ENCODE data around the gene TMEM205. TPM values are rescaled to one million over a fixed set of nuclear protein-coding genes. Genes with fewer than 3 reads are reported as not detected.

Gene TMEM205
- total and polyA plus RNA-seq, 2 of the 13 experiments (the other 11 are each of a cell fraction or from before 2014, with no cell fraction given), result 45.5 to 98.7 TPM

DNA sequence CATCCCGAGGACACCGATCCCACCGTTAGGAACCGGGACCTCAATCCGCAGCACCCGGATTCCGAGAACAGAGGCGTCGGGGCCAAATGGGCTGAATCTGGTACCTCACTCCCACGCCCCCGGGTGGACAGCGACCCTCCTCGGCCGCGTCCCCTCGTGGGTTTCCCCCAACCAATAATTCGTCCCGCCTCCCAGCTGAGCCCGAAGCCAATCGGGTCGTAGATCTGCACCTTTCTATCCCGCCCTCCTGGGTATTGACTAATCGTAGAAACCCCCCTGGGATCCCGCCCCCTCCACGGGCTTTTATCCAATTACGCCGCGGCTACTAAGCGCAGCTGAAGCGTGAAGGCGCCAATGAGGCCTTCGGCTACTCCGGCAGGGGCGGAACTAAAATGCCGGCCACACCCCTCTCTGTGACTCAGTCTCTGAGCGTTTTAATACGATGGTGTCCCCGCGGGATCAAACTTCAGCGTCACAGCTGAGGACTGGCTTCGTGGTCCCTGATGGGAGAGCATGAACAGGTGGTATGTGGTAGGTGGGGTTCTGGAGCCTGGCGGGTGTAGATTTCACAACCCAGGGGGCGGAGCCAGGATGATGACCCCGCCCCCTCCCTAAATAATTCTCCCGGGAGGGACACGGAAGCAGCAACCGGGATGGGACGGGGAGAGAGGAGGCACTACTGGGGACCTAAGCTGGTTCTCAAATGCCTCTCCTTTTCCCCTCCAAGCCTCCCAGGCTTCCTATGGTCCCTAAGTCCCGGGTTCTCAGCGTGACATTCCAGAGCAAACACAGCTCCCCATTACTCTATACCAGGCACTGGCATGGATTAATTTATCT is at the start of gene TMEM205, which contains the start of gene CCDC159 (continued):
- TF ChIP-seq ARID5B (CRISPR knock-in tag; IDR thresholded peaks at IDR 0.05), result peak; percentile 17; the same call in 1 of the 2 replicates
- peak; percentile 91 for TF ChIP-seq FOSL2 (CRISPR knock-in tag; IDR thresholded peaks at IDR 0.05)
- TF ChIP-seq FOSL1 (CRISPR knock-in tag; IDR thresholded peaks at IDR 0.05; ENCODE audit: borderline replicate concordance), result no peak
- TF ChIP-seq ZNF589 (CRISPR knock-in tag; conservative IDR thresholded peaks at IDR 0.05), result no peak
- TF ChIP-seq, protein P1, sequence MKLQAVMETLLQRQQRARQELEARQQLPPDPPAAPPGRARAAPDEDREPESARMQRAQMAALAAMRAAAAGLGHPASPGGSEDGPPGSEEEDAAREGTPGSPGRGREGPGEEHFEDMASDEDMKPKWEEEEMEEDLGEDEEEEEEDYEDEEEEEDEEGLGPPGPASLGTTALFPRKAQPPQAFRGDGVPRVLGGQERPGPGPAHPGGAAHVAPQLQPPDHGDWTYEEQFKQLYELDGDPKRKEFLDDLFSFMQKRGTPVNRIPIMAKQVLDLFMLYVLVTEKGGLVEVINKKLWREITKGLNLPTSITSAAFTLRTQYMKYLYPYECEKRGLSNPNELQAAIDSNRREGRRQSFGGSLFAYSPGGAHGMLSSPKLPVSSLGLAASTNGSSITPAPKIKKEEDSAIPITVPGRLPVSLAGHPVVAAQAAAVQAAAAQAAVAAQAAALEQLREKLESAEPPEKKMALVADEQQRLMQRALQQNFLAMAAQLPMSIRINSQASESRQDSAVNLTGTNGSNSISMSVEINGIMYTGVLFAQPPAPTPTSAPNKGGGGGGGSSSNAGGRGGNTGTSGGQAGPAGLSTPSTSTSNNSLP (IDR thresholded peaks at IDR 0.05; ENCODE audit: low read depth, low read length), result peak; percentile 33; the same call in 1 of the 2 replicates
- no peak for TF ChIP-seq SYNCRIP (IDR thresholded peaks at IDR 0.05; ENCODE audit: insufficient read depth, low read depth, low read length)
- TF ChIP-seq, protein P2, sequence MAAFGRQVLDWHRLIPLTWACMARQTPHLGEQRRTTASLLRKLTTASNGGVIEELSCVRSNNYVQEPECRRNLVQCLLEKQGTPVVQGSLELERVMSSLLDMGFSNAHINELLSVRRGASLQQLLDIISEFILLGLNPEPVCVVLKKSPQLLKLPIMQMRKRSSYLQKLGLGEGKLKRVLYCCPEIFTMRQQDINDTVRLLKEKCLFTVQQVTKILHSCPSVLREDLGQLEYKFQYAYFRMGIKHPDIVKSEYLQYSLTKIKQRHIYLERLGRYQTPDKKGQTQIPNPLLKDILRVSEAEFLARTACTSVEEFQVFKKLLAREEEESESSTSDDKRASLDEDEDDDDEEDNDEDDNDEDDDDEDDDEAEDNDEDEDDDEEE (CRISPR knock-in tag; IDR thresholded peaks at IDR 0.05), result no peak
- no peak for TF ChIP-seq CHCHD3 (CRISPR knock-in tag; IDR thresholded peaks at IDR 0.05)
- TF ChIP-seq ZBTB42 (CRISPR knock-in tag; IDR thresholded peaks at IDR 0.05), result no peak
- TF ChIP-seq, protein P3, sequence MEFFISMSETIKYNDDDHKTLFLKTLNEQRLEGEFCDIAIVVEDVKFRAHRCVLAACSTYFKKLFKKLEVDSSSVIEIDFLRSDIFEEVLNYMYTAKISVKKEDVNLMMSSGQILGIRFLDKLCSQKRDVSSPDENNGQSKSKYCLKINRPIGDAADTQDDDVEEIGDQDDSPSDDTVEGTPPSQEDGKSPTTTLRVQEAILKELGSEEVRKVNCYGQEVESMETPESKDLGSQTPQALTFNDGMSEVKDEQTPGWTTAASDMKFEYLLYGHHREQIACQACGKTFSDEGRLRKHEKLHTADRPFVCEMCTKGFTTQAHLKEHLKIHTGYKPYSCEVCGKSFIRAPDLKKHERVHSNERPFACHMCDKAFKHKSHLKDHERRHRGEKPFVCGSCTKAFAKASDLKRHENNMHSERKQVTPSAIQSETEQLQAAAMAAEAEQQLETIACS (CRISPR knock-in tag; IDR thresholded peaks at IDR 0.05), result no peak
- TF ChIP-seq HMG20B (CRISPR knock-in tag; conservative IDR thresholded peaks at IDR 0.05), result no peak
- TF ChIP-seq HOXD1 (CRISPR knock-in tag; IDR thresholded peaks at IDR 0.05), result no peak
- TF ChIP-seq RAD21 (CRISPR knock-in tag; IDR thresholded peaks at IDR 0.05), result no peak
- TF ChIP-seq PAX8 (CRISPR knock-in tag; IDR thresholded peaks at IDR 0.05; ENCODE audit: borderline replicate concordance), result no peak
- peak; percentile 63; the same call in 1 of the 2 replicates for TF ChIP-seq PHF8 (CRISPR knock-in tag; IDR thresholded peaks at IDR 0.05)
- TF ChIP-seq ZNF883 (CRISPR knock-in tag; IDR thresholded peaks at IDR 0.05; ENCODE audit: not compliant biosample characterization), result no peak
- no peak for TF ChIP-seq NFE2L2 (IDR thresholded peaks at IDR 0.05; ENCODE audit: low read length)
- no peak for TF ChIP-seq ATRX (CRISPR knock-in tag; IDR thresholded peaks at IDR 0.05; ENCODE audit: borderline replicate concordance)
- no peak for TF ChIP-seq DNMT3B (CRISPR knock-in tag; conservative IDR thresholded peaks at IDR 0.05)
- TF ChIP-seq ZNF256 (CRISPR knock-in tag; conservative IDR thresholded peaks at IDR 0.05), result no peak
- TF ChIP-seq POLR2A (IDR thresholded peaks at IDR 0.05; ENCODE audit: insufficient read depth in 1 of 2, low read depth in 2 of 2, low read length in 2 of 2), result peak in 1 of 2 experiments; percentile 57; a peak in 1 of 4 replicates
- TF ChIP-seq ZNF549 (CRISPR knock-in tag; IDR thresholded peaks at IDR 0.05), result no peak
- no peak for TF ChIP-seq NR2F1 (CRISPR knock-in tag; IDR thresholded peaks at IDR 0.05)
